Renal pelvis (tissue), 12 donors: ENCODE results near the gene TMEM51. TPM values are rescaled to one million over a fixed set of nuclear protein-coding genes. Genes with fewer than 3 reads are reported as not detected.

ENCODE experiments used
- DNase-seq: peaks from one replicate; pipeline ENCODE4 v3.0.0-alpha.2; 2013
- long read RNA-seq, 16 experiments: transcript quantifications; one replicate each; lab custom pipeline, GENCODE V29; 2026
- polyA plus RNA-seq, 3 donors: library from polyadenylated mRNA; unstranded; fragments of 120-200 nt; gene quantifications; one replicate each; pipeline ENCODE4 v1.2.1, GENCODE V29; 2013; ENCODE audit not compliant: insufficient read length in 3 of 3

Gene TMEM51, protein sequence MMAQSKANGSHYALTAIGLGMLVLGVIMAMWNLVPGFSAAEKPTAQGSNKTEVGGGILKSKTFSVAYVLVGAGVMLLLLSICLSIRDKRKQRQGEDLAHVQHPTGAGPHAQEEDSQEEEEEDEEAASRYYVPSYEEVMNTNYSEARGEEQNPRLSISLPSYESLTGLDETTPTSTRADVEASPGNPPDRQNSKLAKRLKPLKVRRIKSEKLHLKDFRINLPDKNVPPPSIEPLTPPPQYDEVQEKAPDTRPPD
- polyA plus RNA-seq = 10 to 100 TPM; 19.0 to 21.5 (median 20.0) TPM
- long read RNA-seq, donor 1, transcript TMEM51-203 (3 exons, 1,842 nt) = major isoform, 6 of 29 reads
- long read RNA-seq, donor 1, partial matches to known transcripts = 18 of 29 reads
- long read RNA-seq, donor 1, other reads (novel, unspliced or antisense) = 0 of 29 reads
- long read RNA-seq, donor 2, transcript TMEM51-201 (4 exons, 1,931 nt) = major isoform, 7 of 15 reads
- long read RNA-seq, donor 2, transcript TMEM51-203 (3 exons, 1,842 nt) = minor isoform, 6 of 15 reads
- long read RNA-seq, donor 2, partial matches to known transcripts = 0 of 15 reads
- long read RNA-seq, donor 2, other reads (novel, unspliced or antisense) = 0 of 15 reads
- long read RNA-seq, donor 3, partial matches to known transcripts = 17 of 22 reads
- long read RNA-seq, donor 3, other reads (novel, unspliced or antisense) = 0 of 22 reads
- long read RNA-seq, donor 4, partial matches to known transcripts = 20 of 26 reads
- long read RNA-seq, donor 4, other reads (novel, unspliced or antisense) = 0 of 26 reads
- long read RNA-seq, donor 5, partial matches to known transcripts = 9 of 14 reads
- long read RNA-seq, donor 5, other reads (novel, unspliced or antisense) = 0 of 14 reads
- long read RNA-seq, donor 6, partial matches to known transcripts = 0 of 7 reads
- long read RNA-seq, donor 6, other reads (novel, unspliced or antisense) = 0 of 7 reads
- long read RNA-seq, donor 7, transcript TMEM51-203 (3 exons, 1,842 nt) = major isoform, 5 of 9 reads
- long read RNA-seq, donor 7, partial matches to known transcripts = 0 of 9 reads
- long read RNA-seq, donor 7, other reads (novel, unspliced or antisense) = 0 of 9 reads
- long read RNA-seq, donor 8, partial matches to known transcripts = 0 of 3 reads
- long read RNA-seq, donor 8, other reads (novel, unspliced or antisense) = 0 of 3 reads
- long read RNA-seq, donor 9, transcript TMEM51-203 (3 exons, 1,842 nt) = major isoform, 5 of 11 reads
- long read RNA-seq, donor 9, partial matches to known transcripts = 0 of 11 reads
- long read RNA-seq, donor 9, other reads (novel, unspliced or antisense) = 0 of 11 reads
- long read RNA-seq, donor 10, partial matches to known transcripts = 0 of 5 reads
- long read RNA-seq, donor 10, other reads (novel, unspliced or antisense) = 0 of 5 reads
- long read RNA-seq, donor 11, transcript TMEM51-203 (3 exons, 1,842 nt) = major isoform, 5 of 7 reads
- long read RNA-seq, donor 11, partial matches to known transcripts = 0 of 7 reads
- long read RNA-seq, donor 11, other reads (novel, unspliced or antisense) = 0 of 7 reads
- long read RNA-seq, donor 12, transcript TMEM51-201 (4 exons, 1,931 nt) = minor isoform, 6 of 16 reads
- long read RNA-seq, donor 12, transcript TMEM51-203 (3 exons, 1,842 nt) = major isoform, 8 of 16 reads
- long read RNA-seq, donor 12, partial matches to known transcripts = 0 of 16 reads
- long read RNA-seq, donor 12, other reads (novel, unspliced or antisense) = 0 of 16 reads
- long read RNA-seq, donor 13, partial matches to known transcripts = 0 of 5 reads
- long read RNA-seq, donor 13, other reads (novel, unspliced or antisense) = 0 of 5 reads
- long read RNA-seq, donor 14 = 0 reads
- long read RNA-seq, donor 15, transcript TMEM51-203 (3 exons, 1,842 nt) = minor isoform, 8 of 26 reads
- long read RNA-seq, donor 15, transcript TMEM51-201 (4 exons, 1,931 nt) = major isoform, 11 of 26 reads
- long read RNA-seq, donor 15, partial matches to known transcripts = 6 of 26 reads
- long read RNA-seq, donor 15, other reads (novel, unspliced or antisense) = 0 of 26 reads
- long read RNA-seq, donor 16, partial matches to known transcripts = 0 of 5 reads
- long read RNA-seq, donor 16, other reads (novel, unspliced or antisense) = 0 of 5 reads

GRCh38 chr1:15153184-15153841, at the start of gene TMEM51:
TSS of gene TMEM51 (plus strand) at chr1:15153747. CDS start at chr1:15215088, 61,341 bp downstream.
- DNase-seq = peak; percentile 85

GRCh38 chr1:15103906-15104305, 49.6 kb upstream of the TMEM51 start:
- DNase-seq = no peak

DNA sequence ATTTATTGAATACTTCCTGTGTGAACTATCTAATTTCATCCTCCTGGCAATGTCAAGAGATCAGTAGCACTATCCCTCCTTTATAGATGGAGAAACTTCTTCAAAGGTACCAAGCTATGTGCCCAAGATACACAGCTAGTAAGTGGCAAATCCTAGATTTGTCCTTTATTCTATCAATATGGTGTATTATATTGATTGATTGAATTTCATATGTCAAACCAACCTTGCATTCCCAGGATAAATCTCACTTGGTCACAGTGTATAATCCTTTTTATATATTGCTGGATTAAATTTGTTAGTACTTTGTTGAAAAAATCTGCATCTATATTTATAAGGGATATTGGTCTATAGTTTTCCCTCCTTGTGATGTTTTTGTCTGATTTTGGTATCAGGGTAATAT, 48.8 kb upstream of the TMEM51 start:
- no peak for DNase-seq

DNA sequence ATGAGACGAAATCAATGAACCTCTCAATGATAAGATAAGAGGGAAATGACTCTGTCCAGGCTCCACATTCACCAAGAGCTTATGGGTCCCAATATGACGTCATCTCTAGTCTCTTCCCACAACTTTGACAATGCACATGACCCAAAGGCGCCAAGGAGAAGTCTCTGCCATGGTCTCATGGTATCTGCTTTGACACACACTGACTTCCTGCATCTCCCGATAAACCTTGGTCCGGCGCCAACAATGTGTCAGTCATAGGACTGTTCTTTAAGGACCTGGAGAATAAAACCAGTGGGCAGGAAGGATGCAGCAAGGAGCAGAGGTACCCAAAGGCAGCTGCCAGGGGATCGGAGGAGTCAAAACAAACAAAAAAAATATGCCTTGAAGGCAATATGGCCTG, 46.9 kb upstream of the TMEM51 start:
- DNase-seq = no peak

- no peak for DNase-seq
Observed at GRCh38 chr1:15107058-15107687, 46.4 kb upstream of the TMEM51 start.

DNA sequence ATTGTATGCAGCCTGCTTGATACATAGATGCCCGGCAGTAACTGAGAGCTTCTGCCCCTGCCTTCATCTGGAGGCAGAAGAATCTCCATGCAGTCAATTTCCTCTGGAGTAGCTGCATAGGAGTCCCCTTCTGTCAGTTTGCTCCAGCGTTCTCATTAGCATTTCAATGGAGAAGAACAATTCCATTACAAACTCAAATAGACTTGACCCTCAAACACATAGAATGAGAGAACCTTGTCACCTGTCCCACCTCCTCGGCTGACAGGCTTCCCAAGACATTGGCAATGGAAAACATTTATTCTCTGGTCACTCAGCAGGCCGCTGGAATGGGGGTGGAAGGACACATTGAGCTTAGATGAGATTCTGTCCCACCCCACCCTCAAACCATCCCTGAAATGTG, 45.6 kb upstream of the TMEM51 start:
- DNase-seq = no peak

DNA sequence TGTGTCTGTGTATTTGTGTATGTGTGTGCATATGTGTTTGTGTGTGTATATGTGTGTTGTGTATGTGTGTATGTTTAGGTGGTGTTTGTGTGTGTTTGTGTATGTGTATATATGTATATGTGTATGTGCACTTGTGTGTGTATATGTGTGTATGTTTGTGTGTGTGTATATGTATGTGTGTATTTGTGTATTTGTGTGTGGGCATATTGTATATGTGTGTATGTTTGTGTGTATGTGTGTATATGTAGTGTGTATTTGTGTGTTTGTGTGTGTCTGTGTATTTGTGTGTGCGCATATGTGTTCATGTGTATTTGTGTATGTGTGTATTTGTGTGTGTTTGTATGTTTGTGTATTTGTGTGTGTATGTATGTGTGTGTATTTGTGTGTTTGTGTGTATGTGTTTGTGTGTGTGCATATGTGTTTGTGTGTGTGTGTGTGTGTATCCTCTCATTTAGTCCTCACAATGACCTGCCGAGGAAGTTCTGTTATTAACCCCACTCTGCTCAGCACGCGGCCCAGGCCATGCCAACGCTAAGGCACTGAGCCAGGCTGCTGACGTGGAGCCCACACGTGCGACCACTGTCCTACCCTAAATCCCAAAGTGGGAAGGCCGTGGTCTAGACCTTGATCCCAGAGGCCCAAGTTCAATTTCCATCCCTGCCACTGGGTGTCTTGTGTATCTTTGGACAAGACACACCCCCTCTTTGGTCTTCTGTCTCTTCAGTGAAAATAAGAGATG, 43.2 kb upstream of the TMEM51 start:
- DNase-seq = no peak

DNA sequence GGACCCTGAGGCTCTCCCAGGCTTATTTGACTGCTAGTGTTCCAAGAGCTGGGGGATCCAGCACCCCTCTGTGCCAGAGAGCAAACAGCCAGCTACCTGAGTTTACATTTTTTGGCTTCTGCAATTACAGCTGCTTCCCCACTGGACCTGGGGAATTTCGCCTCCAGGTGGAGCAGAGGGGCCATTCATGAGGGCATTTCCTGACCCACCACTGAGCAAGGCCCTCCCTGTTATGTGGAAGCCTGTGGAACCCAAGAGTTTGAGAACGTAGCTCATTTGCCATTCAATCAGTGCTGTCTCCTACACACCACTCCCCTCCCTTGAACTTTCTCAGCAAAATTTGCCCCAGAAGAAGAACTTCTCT, 42.7 kb upstream of the TMEM51 start:
- DNase-seq = no peak

DNA sequence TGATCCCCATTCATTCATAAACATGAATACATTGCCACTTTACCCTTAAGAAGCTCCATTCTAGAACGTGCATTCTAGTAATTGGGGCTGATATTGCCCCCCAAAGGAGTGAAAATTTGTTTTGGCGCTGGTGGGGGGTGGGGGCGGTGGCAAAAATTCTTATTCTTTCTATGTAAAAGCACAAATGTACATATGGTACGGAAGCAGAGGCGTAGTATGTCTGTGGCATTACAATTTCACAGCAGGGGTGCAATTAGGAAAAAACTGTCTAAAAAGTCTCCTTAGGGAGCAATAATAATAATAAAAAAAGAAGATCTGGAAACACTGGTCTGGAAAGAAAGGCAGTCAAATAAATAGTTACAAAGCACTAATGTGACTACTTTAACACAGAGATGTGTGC, 40.4 kb upstream of the TMEM51 start:
- no peak for DNase-seq

- DNase-seq = no peak
Observed at GRCh38 chr1:15114884-15115283, 38.7 kb upstream of the TMEM51 start.

- no peak for DNase-seq
Observed at GRCh38 chr1:15115542-15116330, 37.8 kb upstream of the TMEM51 start.

GRCh38 chr1:15116966-15117365, 36.6 kb upstream of the TMEM51 start:
- no peak for DNase-seq

DNA sequence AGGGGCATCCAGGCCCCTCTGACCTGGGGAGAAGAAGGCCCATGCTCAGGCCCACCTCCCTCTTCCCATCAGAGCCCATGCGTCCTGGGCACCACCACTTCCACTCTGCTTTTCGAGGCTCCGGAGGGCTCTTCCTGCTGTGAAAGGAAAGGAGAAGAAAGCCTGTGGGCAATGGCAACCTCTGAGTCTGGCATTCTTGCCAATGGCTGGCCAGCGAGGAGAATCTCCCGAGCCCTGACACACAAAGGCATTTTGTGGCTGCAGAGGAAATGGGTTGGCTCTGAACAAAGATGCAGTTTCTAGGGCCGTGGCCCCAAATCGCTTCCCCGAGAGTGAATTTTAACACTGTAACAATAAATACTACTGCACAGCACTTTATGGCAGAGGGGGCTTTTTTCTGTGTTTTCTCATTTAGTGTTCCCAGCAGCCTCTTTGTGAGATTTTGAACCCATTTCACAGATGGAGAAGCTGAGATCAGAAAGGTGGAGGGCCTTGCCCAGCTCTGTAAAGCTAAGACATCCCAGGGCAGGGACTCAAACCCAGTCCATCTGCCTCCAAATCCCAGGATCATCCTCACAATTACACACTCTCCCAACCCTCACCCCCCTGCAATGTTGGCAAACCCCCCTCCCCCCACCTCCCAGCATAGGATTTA, 35.7 kb upstream of the TMEM51 start:
- no peak for DNase-seq

GRCh38 chr1:15118579-15118978, 35.0 kb upstream of the TMEM51 start:
- no peak for DNase-seq

GRCh38 chr1:15120251-15120945, 33.1 kb upstream of the TMEM51 start:
- no peak for DNase-seq

DNA sequence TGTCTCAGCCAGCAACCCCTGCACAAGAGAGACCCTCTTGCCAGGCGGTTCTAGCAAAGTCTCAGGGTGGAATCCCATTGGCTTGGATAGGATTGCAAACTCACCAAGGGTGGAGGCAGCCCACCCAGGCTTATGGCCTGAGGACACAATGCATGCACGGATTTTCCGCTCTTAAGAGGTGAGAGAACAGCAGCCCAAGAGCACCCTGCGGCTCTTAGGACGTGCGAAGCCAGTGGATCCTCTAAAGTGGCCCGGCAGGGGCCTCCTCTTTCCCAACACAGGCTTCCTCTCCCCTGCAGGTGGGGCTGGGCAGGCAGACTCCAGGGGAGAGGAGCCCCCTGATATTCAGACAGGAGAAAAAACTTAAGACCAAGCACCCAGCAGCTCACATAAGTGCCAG, 31.2 kb upstream of the TMEM51 start:
- DNase-seq = no peak
